ENCODE results near the gene SRMS. TPM values are rescaled to one million over a fixed set of nuclear protein-coding genes. Genes with fewer than 3 reads are reported as not detected.

The SRMS gene
- total and polyA plus RNA-seq, 2 donors (not counting 1 experiment from before 2014, with no cell fraction given): 0.17 to 0.54 TPM

DNA sequence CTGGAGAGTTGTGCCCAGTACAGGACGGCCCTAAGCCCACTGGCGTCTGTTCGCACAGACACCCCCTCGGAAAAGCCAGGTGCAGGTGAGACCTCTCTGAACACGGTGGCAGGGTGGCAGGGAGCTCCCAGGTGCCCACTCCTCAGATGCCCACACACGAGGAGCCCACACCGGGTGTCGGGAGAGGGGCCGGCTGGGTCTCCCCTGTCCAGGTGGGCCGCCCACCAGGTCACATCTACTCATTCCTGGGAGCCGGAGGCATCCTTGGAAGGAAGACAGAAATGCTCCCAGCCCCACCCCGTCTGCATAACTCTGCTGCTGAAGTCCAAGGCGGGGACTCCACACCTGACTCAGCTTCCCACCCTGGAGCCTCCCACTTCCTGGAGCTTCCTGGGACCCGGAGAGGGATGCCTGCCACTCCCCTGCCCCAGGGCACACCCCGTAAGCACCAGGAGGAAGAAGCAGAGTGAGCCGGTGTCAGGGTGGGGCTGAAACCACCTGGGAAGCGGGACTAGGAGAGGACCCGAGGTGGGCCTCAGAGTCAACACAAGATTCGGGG, 2.5 kb downstream of the SRMS start:
- POLR2A ChIA-PET: no interaction called here
- Mint-ChIP-seq H3K27ac (peak overlapping the region; percentile 70), H3K4me1 (peaks cover 56% of the 10 kb centered on the region), H3K27me3 (no peaks in the 10 kb centered on the region), H3K9me3 (ENCODE audit: insufficient read depth) (no peaks in the 10 kb centered on the region), H3K4me3 (peak overlapping the region; percentile 42)
- Histone ChIP-seq H3K9ac (ENCODE audit: low read length) (no peak overlapping the region), H3K27me3 (replicated peaks in 1 of 4; ENCODE audit: control extremely low read depth in 1 of 4, control insufficient read depth in 3 of 4, insufficient read depth in 4 of 4, low read length in 3 of 4) (peaks cover 0 to 8% (median 1%) of the 10 kb centered on the region in 4 experiments), H4K20me1 (ENCODE audit: control insufficient read depth, insufficient read depth, low read length, poor library complexity, severe bottlenecking) (no peaks in the 10 kb centered on the region), H3K79me2 (ENCODE audit: control insufficient read depth, insufficient read depth, low read length) (no peaks in the 10 kb centered on the region), H3K4me2 (replicated peaks; ENCODE audit: low read depth, low read length, poor library complexity, severe bottlenecking) (peak overlapping the region; percentile 24), H3K4me3 (ENCODE audit: control extremely low read depth in 1 of 5, extremely low read depth in 1 of 5, insufficient read depth in 1 of 5, low read depth in 2 of 5, low read length in 4 of 5) (no peak overlapping the region), H3K9me3 (ENCODE audit: control extremely low read depth in 1 of 3, control insufficient read depth in 2 of 3, insufficient read depth in 1 of 3, low read length in 2 of 3) (no peaks in the 10 kb centered on the region), H2AFZ (ENCODE audit: insufficient read depth, low read depth, low read length, poor library complexity, severe bottlenecking) (no peak overlapping the region), H3K27ac (ENCODE audit: low read length in 2 of 2) (no peak overlapping the region), H3K4me1 (ENCODE audit: control insufficient read depth in 2 of 2, insufficient read depth in 2 of 2, low read length in 2 of 2) (peaks cover 44 to 69% of the 10 kb centered on the region in 2 donors), H3K36me3 (replicated peaks in 1 of 2; ENCODE audit: control extremely low read depth in 1 of 2, control insufficient read depth in 1 of 2, extremely low read depth in 1 of 2, insufficient read depth in 2 of 2, low read length in 1 of 2) (no peaks in the 10 kb centered on the region)
- 81% methylated on average over 19 of the region's 19 CpGs for WGBS (ENCODE audit: insufficient coverage)
- ATAC-seq (ENCODE audit: low read depth) (no peak), DNase-seq (no peak)
- intact Hi-C loops (cut with micrococcal nuclease): no loop called here
- CTCF ChIA-PET: no interaction called here
- TF ChIP-seq EZH2 (IDR thresholded peaks at IDR 0.05; ENCODE audit: borderline replicate concordance, insufficient read depth, low read depth, low read length, poor library complexity, severe bottlenecking): no peak
- no peak for TF ChIP-seq CTCF (IDR thresholded peaks at IDR 0.05)

DNA sequence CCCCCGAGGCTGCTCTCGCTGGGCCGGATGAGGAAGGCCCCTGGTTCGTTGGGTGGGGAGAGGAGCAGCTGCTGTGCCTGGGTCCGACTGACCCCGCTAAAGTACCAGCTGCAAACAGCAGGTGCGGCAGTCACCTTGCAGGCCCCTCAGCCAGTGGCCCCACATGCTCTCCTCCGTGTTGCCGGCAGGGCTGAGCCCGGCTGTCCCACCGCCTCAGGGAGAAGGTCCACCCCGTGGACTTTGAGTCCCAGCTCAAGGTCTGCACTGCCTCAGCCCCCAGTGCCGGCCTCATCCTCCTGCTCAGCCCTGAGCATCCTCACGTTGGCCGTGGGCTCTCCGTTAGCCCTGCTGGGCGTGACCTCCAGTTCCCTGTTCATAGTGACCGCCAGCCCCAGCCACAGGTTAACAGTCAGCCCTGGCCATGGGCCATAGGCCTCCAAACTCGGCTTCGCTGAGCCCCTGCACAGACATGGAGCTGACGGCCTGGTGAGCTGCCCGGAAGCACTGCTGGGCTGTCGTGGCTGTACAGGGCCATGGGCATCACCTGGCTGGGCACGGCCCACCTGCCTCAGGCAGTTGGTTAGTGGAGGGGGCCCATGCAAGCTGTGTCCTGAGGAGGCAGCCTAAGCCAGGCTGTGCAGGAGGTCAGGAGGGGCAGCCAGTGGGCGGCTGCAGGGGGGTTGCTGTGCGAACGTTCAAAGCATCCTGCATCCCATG, 3.1 kb downstream of the SRMS start:
- TF ChIP-seq CTCF (IDR thresholded peaks at IDR 0.05) (no peak), EZH2 (IDR thresholded peaks at IDR 0.05; ENCODE audit: borderline replicate concordance, insufficient read depth, low read depth, low read length, poor library complexity, severe bottlenecking) (no peak)
- Histone ChIP-seq H3K27me3 (replicated peaks in 1 of 4; ENCODE audit: control extremely low read depth in 1 of 4, control insufficient read depth in 3 of 4, insufficient read depth in 4 of 4, low read length in 3 of 4) (peaks cover 0 to 5% (median 1%) of the 10 kb centered on the region in 4 experiments), H4K20me1 (ENCODE audit: control insufficient read depth, insufficient read depth, low read length, poor library complexity, severe bottlenecking) (no peaks in the 10 kb centered on the region), H3K36me3 (replicated peaks in 1 of 2; ENCODE audit: control extremely low read depth in 1 of 2, control insufficient read depth in 1 of 2, extremely low read depth in 1 of 2, insufficient read depth in 2 of 2, low read length in 1 of 2) (no peaks in the 10 kb centered on the region), H3K79me2 (ENCODE audit: control insufficient read depth, insufficient read depth, low read length) (no peaks in the 10 kb centered on the region), H3K4me3 (ENCODE audit: control extremely low read depth in 1 of 5, extremely low read depth in 1 of 5, insufficient read depth in 1 of 5, low read depth in 2 of 5, low read length in 4 of 5) (no peak overlapping the region), H3K4me2 (replicated peaks; ENCODE audit: low read depth, low read length, poor library complexity, severe bottlenecking) (no peak overlapping the region), H3K9me3 (ENCODE audit: control extremely low read depth in 1 of 3, control insufficient read depth in 2 of 3, insufficient read depth in 1 of 3, low read length in 2 of 3) (no peaks in the 10 kb centered on the region), H2AFZ (ENCODE audit: insufficient read depth, low read depth, low read length, poor library complexity, severe bottlenecking) (no peak overlapping the region), H3K4me1 (ENCODE audit: control insufficient read depth in 2 of 2, insufficient read depth in 2 of 2, low read length in 2 of 2) (peaks cover 42 to 70% of the 10 kb centered on the region in 2 donors), H3K9ac (ENCODE audit: low read length) (no peak overlapping the region), H3K27ac (ENCODE audit: low read length in 2 of 2) (no peak overlapping the region)
- no peaks in the 10 kb centered on the region for H3K9me3 Mint-ChIP-seq (ENCODE audit: insufficient read depth)
- ATAC-seq (ENCODE audit: low read depth): no peak
- no peak for DNase-seq
- H3K27ac Mint-ChIP-seq: peak overlapping the region; percentile 70
- peaks cover 57% of the 10 kb centered on the region for H3K4me1 Mint-ChIP-seq
- WGBS (ENCODE audit: insufficient coverage): 86% methylated on average over 27 of the region's 27 CpGs
- H3K27me3 Mint-ChIP-seq: no peaks in the 10 kb centered on the region
- no peak overlapping the region for H3K4me3 Mint-ChIP-seq
- CTCF ChIA-PET: interaction anchor here (2.8 kb wide), 1 partner anchor 8 kb away, joined by 10 read pairs; no protein-coding TSS in a partner anchor
- intact Hi-C loops (cut with micrococcal nuclease): no loop called here
- POLR2A ChIA-PET: interaction anchor here (2.0 kb wide), 1 partner anchor 8 kb away, joined by 8 read pairs; no protein-coding TSS in a partner anchor
